ENCODE results near the gene KIF13A. TPM values are rescaled to one million over a fixed set of nuclear protein-coding genes. Genes with fewer than 3 reads are reported as not detected.

KIF13A gene
- total and polyA plus RNA-seq, 9 of the 15 experiments (the other 6 are each of a cell fraction or from before 2014, with no cell fraction given), result 3.6 to 44.3 (median 29.7) TPM

DNA sequence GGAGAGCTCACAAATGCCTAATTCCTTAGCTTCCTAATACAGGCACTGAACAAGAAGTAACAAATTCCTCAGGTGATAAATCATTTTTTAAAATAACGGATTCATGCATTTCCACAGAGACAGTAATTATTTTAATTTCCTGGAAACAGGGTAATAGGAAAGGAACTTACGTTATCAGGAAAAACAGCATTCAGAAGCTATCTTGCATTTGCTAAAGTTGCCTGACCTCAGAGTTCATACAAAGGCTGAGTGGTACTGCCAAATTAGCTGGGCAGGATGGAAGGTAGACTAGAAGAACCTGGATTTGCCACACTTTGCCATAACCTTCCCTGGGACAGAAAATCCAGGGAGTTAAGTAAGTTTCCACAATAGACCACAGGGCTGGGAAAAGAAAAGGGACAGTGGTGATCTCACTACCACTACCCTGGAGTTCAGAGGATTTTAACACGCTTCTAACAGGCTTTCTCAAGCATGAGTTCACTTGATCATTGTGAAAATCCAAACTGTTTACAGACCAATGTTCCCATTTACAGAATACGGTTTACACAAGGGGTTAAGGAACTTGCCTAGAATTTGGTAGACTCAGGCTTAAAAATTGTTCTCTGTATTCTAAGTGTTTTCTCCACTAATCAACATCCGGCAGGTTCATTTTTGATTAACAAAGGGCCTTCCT is 57.0 kb downstream of the KIF13A start (continued):
- TF ChIP-seq MYBL2 (IDR thresholded peaks at IDR 0.05; ENCODE audit: low read depth) (peak; percentile 69; the same call in 1 of the 2 replicates), MYBL2 (CRISPR knock-in tag; IDR thresholded peaks at IDR 0.05; ENCODE audit: borderline replicate concordance) (no peak), FOXM1 (IDR thresholded peaks at IDR 0.05; ENCODE audit: low read depth) (peak; percentile 69), FOXM1 (CRISPR knock-in tag; IDR thresholded peaks at IDR 0.05; ENCODE audit: low read depth) (no peak), CREBBP (IDR thresholded peaks at IDR 0.05; ENCODE audit: low read depth, low read length) (no peak), TEAD4 (IDR thresholded peaks at IDR 0.05; ENCODE audit: low read length) (peak; percentile 84), TEAD4 (CRISPR knock-in tag; IDR thresholded peaks at IDR 0.05; ENCODE audit: borderline replicate concordance) (no peak), MTA3 (IDR thresholded peaks at IDR 0.05; ENCODE audit: borderline replicate concordance) (0 out of 2 replicates have a peak, but pooled peaks have one; percentile 44), POLR2H (tag; IDR thresholded peaks at IDR 0.05; ENCODE audit: low read depth) (peak; percentile 59; the same call in 1 of the 2 replicates), ILF3 (IDR thresholded peaks at IDR 0.05; ENCODE audit: borderline replicate concordance) (0 out of 2 replicates have a peak, but pooled peaks have one; percentile 61), TAF7 (tag; IDR thresholded peaks at IDR 0.05) (no peak), EP300 (IDR thresholded peaks at IDR 0.05; ENCODE audit: low read length) (peak; percentile 81), RAD51 (IDR thresholded peaks at IDR 0.05; ENCODE audit: borderline replicate concordance, low read depth) (0 out of 2 replicates have a peak, but pooled peaks have one; percentile 19)
- TF ChIP-seq, protein P1, sequence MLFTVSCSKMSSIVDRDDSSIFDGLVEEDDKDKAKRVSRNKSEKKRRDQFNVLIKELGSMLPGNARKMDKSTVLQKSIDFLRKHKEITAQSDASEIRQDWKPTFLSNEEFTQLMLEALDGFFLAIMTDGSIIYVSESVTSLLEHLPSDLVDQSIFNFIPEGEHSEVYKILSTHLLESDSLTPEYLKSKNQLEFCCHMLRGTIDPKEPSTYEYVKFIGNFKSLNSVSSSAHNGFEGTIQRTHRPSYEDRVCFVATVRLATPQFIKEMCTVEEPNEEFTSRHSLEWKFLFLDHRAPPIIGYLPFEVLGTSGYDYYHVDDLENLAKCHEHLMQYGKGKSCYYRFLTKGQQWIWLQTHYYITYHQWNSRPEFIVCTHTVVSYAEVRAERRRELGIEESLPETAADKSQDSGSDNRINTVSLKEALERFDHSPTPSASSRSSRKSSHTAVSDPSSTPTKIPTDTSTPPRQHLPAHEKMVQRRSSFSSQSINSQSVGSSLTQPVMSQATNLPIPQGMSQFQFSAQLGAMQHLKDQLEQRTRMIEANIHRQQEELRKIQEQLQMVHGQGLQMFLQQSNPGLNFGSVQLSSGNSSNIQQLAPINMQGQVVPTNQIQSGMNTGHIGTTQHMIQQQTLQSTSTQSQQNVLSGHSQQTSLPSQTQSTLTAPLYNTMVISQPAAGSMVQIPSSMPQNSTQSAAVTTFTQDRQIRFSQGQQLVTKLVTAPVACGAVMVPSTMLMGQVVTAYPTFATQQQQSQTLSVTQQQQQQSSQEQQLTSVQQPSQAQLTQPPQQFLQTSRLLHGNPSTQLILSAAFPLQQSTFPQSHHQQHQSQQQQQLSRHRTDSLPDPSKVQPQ (CRISPR knock-in tag; IDR thresholded peaks at IDR 0.05; ENCODE audit: borderline replicate concordance), result no peak
- TF ChIP-seq, protein P2, sequence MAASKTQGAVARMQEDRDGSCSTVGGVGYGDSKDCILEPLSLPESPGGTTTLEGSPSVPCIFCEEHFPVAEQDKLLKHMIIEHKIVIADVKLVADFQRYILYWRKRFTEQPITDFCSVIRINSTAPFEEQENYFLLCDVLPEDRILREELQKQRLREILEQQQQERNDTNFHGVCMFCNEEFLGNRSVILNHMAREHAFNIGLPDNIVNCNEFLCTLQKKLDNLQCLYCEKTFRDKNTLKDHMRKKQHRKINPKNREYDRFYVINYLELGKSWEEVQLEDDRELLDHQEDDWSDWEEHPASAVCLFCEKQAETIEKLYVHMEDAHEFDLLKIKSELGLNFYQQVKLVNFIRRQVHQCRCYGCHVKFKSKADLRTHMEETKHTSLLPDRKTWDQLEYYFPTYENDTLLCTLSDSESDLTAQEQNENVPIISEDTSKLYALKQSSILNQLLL (CRISPR knock-in tag; IDR thresholded peaks at IDR 0.05; ENCODE audit: borderline replicate concordance), result no peak
- TF ChIP-seq, protein P3, sequence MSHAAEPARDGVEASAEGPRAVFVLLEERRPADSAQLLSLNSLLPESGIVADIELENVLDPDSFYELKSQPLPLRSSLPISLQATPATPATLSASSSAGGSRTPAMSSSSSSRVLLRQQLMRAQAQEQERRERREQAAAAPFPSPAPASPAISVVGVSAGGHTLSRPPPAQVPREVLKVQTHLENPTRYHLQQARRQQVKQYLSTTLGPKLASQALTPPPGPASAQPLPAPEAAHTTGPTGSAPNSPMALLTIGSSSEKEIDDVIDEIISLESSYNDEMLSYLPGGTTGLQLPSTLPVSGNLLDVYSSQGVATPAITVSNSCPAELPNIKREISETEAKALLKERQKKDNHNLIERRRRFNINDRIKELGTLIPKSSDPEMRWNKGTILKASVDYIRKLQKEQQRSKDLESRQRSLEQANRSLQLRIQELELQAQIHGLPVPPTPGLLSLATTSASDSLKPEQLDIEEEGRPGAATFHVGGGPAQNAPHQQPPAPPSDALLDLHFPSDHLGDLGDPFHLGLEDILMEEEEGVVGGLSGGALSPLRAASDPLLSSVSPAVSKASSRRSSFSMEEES (CRISPR knock-in tag; IDR thresholded peaks at IDR 0.05), result no peak
